HEK293 (cell line): ENCODE data around the gene S100A10.
A peak's percentile ranks its signal among the peaks of the same experiment; 100 is the strongest.

Source experiments
- CTCF ChIA-PET: fragments of 350-600 bp; formaldehyde crosslinking; extraction: SDS; loops from one replicate; lab custom pipeline; 2021; ENCODE audit warnings: antibody characterized with exemption; lab: Yijun Ruan, JAX
- POLR2A ChIA-PET: fragments of 300-600 bp; formaldehyde crosslinking; extraction: SDS; loops from one replicate; lab custom pipeline; 2020; ENCODE audit warnings: antibody characterized with exemption, inconsistent platforms; lab: Yijun Ruan, JAX
- H3K27ac ChIP-seq: fragments of 200-500 bp; sonication (Bioruptor generic); 2 replicates; pipeline ENCODE4 v1.5.1; 2014; ENCODE audit warnings: low read depth, low read length, control low read depth, inconsistent platforms; ENCODE audit errors: extremely low read depth
- H3K36me3 ChIP-seq, 2 experiments: fragments of 200-500 bp in 1 of 2; sonication (Bioruptor generic) in 1 of 2; 1 replicate in 1 of 2; 2 replicates in 1 of 2; pipeline ENCODE4 v1.5.1; 2014 to 2017; ENCODE audit warnings: inconsistent platforms in 2 of 2, low read length in 2 of 2; ENCODE audit not compliant: control insufficient read depth in 2 of 2, insufficient read depth in 1 of 2
- H3K4me1 ChIP-seq: fragments of 200-500 bp; sonication (Bioruptor generic); 2 replicates; pipeline ENCODE4 v1.5.1; 2014; ENCODE audit warnings: mild to moderate bottlenecking, low read length, inconsistent platforms; ENCODE audit not compliant: control insufficient read depth, insufficient read depth
- H3K4me3 ChIP-seq: 2 replicates; pipeline ENCODE4 v1.5.1; 2011; ENCODE audit warnings: low read depth, mild to moderate bottlenecking, control low read depth, low read length, moderate library complexity
- H3K9me3 ChIP-seq: fragments of 200-500 bp; sonication (Bioruptor generic); 2 replicates; pipeline ENCODE4 v1.5.1; 2014; ENCODE audit warnings: low read depth, low read length, inconsistent platforms; ENCODE audit not compliant: control insufficient read depth, insufficient read depth
- BCL6B ChIP-seq: fragments of 450-650 bp; formaldehyde crosslinking; IDR thresholded peaks from 2 replicates; pipeline ENCODE4 v1.5.1; 2017; ENCODE audit warnings: missing biosample characterization, missing genetic modification characterization
- GLI2 ChIP-seq: fragments of 450-650 bp; formaldehyde crosslinking; IDR thresholded peaks from 2 replicates; pipeline ENCODE4; 2017; ENCODE audit warnings: missing biosample characterization, missing genetic modification characterization, low read depth, borderline replicate concordance
- MYNN ChIP-seq: fragments of 450-650 bp; formaldehyde crosslinking; IDR thresholded peaks from 2 replicates; pipeline ENCODE4 v1.5.1; 2016; ENCODE audit warnings: missing biosample characterization, missing genetic modification characterization, borderline replicate concordance
- PRDM1 ChIP-seq: fragments of 450-650 bp; formaldehyde crosslinking; IDR thresholded peaks from 2 replicates; pipeline ENCODE4; 2016; ENCODE audit warnings: missing biosample characterization, missing genetic modification characterization
- REPIN1 ChIP-seq: fragments of 450-650 bp; formaldehyde crosslinking; IDR thresholded peaks from 2 replicates; pipeline ENCODE4 v1.5.1; 2017; ENCODE audit warnings: missing biosample characterization, missing genetic modification characterization, low read depth
- TRIM28 ChIP-seq: IDR thresholded peaks from 2 replicates; pipeline ENCODE4 v1.6.1; 2011; ENCODE audit warnings: low read length, control low read depth, borderline replicate concordance
- ZFP41 ChIP-seq: fragments of 450-650 bp; formaldehyde crosslinking; IDR thresholded peaks from 2 replicates; pipeline ENCODE4 v1.5.1; 2016; ENCODE audit warnings: missing biosample characterization, missing genetic modification characterization, borderline replicate concordance
- ZNF132 ChIP-seq: fragments of 450-650 bp; formaldehyde crosslinking; IDR thresholded peaks from 2 replicates; pipeline ENCODE4 v1.5.1; 2017; ENCODE audit warnings: missing biosample characterization, missing genetic modification characterization, borderline replicate concordance
- ZNF138 ChIP-seq: fragments of 450-650 bp; formaldehyde crosslinking; IDR thresholded peaks from 2 replicates; pipeline ENCODE4 v1.5.1; 2016; ENCODE audit warnings: missing biosample characterization, missing genetic modification characterization, borderline replicate concordance
- ZNF223 ChIP-seq: fragments of 450-650 bp; formaldehyde crosslinking; IDR thresholded peaks from 2 replicates; pipeline ENCODE4 v1.5.1; 2016; ENCODE audit warnings: missing biosample characterization, missing genetic modification characterization
- ZNF302 ChIP-seq: fragments of 450-650 bp; formaldehyde crosslinking; IDR thresholded peaks from 2 replicates; pipeline ENCODE4 v1.5.1; 2016; ENCODE audit warnings: missing biosample characterization, missing genetic modification characterization, low read depth
- ZNF311 ChIP-seq: fragments of 450-650 bp; formaldehyde crosslinking; IDR thresholded peaks from 2 replicates; pipeline ENCODE4 v1.5.1; 2017; ENCODE audit warnings: missing biosample characterization, missing genetic modification characterization, borderline replicate concordance
- ZNF350 ChIP-seq: fragments of 450-650 bp; formaldehyde crosslinking; IDR thresholded peaks from 2 replicates; pipeline ENCODE4 v1.5.0; 2017; ENCODE audit warnings: missing biosample characterization, mild to moderate bottlenecking, missing genetic modification characterization
- ZNF366 ChIP-seq: fragments of 450-650 bp; formaldehyde crosslinking; conservative IDR thresholded peaks from 2 replicates; pipeline ENCODE4 v1.5.1; 2016; ENCODE audit warnings: missing biosample characterization, missing genetic modification characterization
- ZNF433 ChIP-seq: fragments of 450-650 bp; formaldehyde crosslinking; IDR thresholded peaks from 2 replicates; pipeline ENCODE4 v1.5.1; 2016; ENCODE audit warnings: missing biosample characterization, missing genetic modification characterization, low read depth
- ZNF518A ChIP-seq: fragments of 450-650 bp; formaldehyde crosslinking; conservative IDR thresholded peaks from 2 replicates; pipeline ENCODE4 v1.5.1; 2016; ENCODE audit warnings: low read depth, missing biosample characterization, missing genetic modification characterization
- ZNF558 ChIP-seq: fragments of 450-650 bp; formaldehyde crosslinking; IDR thresholded peaks from 2 replicates; pipeline ENCODE4 v1.5.1; 2016; ENCODE audit warnings: missing biosample characterization, missing genetic modification characterization
- ZNF560 ChIP-seq: fragments of 450-650 bp; formaldehyde crosslinking; IDR thresholded peaks from 2 replicates; pipeline ENCODE4 v1.5.1; 2017; ENCODE audit warnings: missing biosample characterization, missing genetic modification characterization, borderline replicate concordance
- ZSCAN23 ChIP-seq: fragments of 450-650 bp; formaldehyde crosslinking; IDR thresholded peaks from 2 replicates; pipeline ENCODE4 v1.5.1; 2016; ENCODE audit warnings: missing biosample characterization, missing genetic modification characterization

S100A10 gene

GRCh38 chr1:152009691-152010090 lies 16.0 kb upstream of the S100A10 start:
- no peaks in the 10 kb centered on the region for H3K9me3 ChIP-seq
- no peak overlapping the region for H3K4me3 ChIP-seq
- POLR2A ChIA-PET, result no interaction called here
- no peak for TF ChIP-seq ZNF311
- no peak for TF ChIP-seq ZNF302 (tag by site-specific recombination)
- no peak for TF ChIP-seq ZNF138 (tag by site-specific recombination)
- no peak for TF ChIP-seq ZNF350 (tag by site-specific recombination)
- no peak for TF ChIP-seq MYNN (tag by site-specific recombination)
- TF ChIP-seq ZFP41 (tag by site-specific recombination), result no peak
- no peak for TF ChIP-seq BCL6B
- TF ChIP-seq ZNF558 (tag by site-specific recombination), result no peak
- TF ChIP-seq TRIM28, result no peak
- TF ChIP-seq GLI2 (tag by site-specific recombination), result no peak
- no peak for TF ChIP-seq ZNF560 (tag by site-specific recombination)
- TF ChIP-seq ZNF132 (tag by site-specific recombination), result no peak
- no peak for TF ChIP-seq REPIN1 (tag by site-specific recombination)
- TF ChIP-seq ZSCAN23 (tag by site-specific recombination), result no peak
- no peak for TF ChIP-seq ZNF223 (tag by site-specific recombination)
- no peak for TF ChIP-seq ZNF518A
- no peaks in the 10 kb centered on the region for H3K36me3 ChIP-seq
- H3K4me1 ChIP-seq, result no peaks in the 10 kb centered on the region
- CTCF ChIA-PET, result interaction anchor here (1.1 to 8.1 kb wide), 6 partner anchors 9 to 76 kb away, joined by 4 to 85 read pairs (median 7); no protein-coding TSS in a partner anchor
- H3K27ac ChIP-seq, result no peak overlapping the region

- no peaks in the 10 kb centered on the region for H3K36me3 ChIP-seq
- H3K4me1 ChIP-seq, result no peaks in the 10 kb centered on the region
- H3K9me3 ChIP-seq, result no peaks in the 10 kb centered on the region
- CTCF ChIA-PET, result interaction anchor here (0.6 to 1.4 kb wide), 7 partner anchors 9 to 451 kb away, joined by 3 to 8 read pairs (median 3); no protein-coding TSS in a partner anchor
- no peak overlapping the region for H3K27ac ChIP-seq
- TF ChIP-seq ZNF366 (tag by site-specific recombination) (peak; percentile 65), ZNF433 (no peak), PRDM1 (tag by site-specific recombination) (peak; percentile 91)
- POLR2A ChIA-PET, result no interaction called here
- H3K4me3 ChIP-seq, result no peak overlapping the region
These were observed 13.4 kb upstream of the S100A10 start for GRCh38 chr1:152007047-152007446.
